NCI-H82 treated with DMSO at 0.1 percent for 48 hours (cell line): Measurements from ENCODE around the gene SYT17.

Experiments
- DNase-seq: peaks from one replicate; lab custom pipeline; 2025; ENCODE audit not compliant: unreplicated experiment; lab: John Stamatoyannopoulos, UW

The SYT17 gene

GRCh38 chr16:19138601-19139000 is 29.4 kb upstream of the SYT17 start:
- DNase-seq = no peak

- no peak for DNase-seq
These were observed 28.5 kb upstream of the SYT17 start for GRCh38 chr16:19139436-19140091.

DNA sequence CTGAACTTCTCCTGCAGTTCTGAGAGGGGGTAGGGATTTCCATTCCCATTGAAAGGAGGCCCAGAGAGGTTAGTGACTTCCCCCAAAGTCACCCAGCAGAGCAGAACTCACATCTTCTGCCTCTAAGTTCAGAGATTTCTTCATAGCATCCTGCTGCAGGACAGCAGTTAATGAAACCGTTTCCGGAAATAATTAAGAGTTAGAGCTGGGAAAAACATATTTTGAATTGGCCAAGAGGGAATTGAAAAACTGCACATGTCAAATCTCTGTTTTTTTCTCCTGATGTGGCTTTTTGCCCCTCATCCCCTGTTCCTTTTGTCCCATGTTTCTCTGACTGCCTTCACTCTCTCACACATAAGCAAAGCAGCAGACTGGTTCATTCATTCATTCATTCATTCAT is 27.6 kb upstream of the SYT17 start:
- DNase-seq = no peak

- peak; percentile 83 for DNase-seq
These were observed 25.0 kb upstream of the SYT17 start for GRCh38 chr16:19142939-19143598.

- no peak for DNase-seq
These were observed 24.5 kb upstream of the SYT17 start for GRCh38 chr16:19143599-19143956.

DNA sequence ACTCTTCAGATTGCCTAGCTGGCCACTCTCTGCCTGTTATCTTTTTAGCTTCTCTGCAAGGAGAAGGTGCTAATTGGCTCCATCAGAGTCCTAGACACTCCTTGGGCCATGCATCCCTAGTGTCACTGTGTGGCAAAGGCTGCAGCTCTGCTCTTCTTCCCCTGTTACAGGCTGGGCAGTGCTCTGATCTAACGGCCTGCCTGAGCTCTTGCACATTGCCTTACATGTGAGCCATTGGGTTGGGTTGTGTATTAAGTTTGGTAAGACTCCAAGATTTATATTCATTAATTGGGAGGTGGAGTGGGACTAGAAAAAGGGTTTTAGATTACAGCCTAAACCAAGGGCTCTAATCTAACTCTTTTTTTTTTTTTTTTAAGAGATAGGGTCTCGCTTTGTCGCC is 23.0 kb upstream of the SYT17 start:
- no peak for DNase-seq

GRCh38 chr16:19147126-19147525 is 20.9 kb upstream of the SYT17 start:
- DNase-seq = no peak

GRCh38 chr16:19147627-19148026 is 20.4 kb upstream of the SYT17 start:
- DNase-seq = no peak

GRCh38 chr16:19148189-19148588 is 19.9 kb upstream of the SYT17 start:
- DNase-seq = no peak

DNA sequence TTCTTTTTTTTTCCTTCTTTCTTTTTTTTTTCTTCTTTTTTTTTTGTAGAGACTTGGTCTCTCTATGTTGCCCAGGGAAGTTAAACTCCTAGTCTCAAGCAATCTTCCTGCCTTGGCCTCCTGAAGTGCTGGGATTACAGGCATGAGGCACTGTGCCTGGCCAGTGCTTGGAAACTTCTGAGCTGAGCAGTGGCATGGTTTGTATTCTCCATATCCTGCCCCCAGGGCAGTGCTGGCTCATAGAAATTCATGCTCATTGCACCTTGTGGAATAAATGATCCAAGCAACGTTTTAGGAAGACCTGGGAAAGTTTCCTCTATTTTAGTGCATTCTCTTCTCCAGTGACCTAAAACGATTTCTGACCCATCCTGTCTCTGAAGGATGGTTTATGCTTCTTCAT is 16.7 kb upstream of the SYT17 start:
- DNase-seq = no peak

GRCh38 chr16:19152042-19152441 is 16.0 kb upstream of the SYT17 start:
- DNase-seq = no peak

- no peak for DNase-seq
These were observed 14.2 kb upstream of the SYT17 start for GRCh38 chr16:19153876-19154275.

- DNase-seq = no peak
These were observed 6.0 kb upstream of the SYT17 start for GRCh38 chr16:19162085-19162484.

DNA sequence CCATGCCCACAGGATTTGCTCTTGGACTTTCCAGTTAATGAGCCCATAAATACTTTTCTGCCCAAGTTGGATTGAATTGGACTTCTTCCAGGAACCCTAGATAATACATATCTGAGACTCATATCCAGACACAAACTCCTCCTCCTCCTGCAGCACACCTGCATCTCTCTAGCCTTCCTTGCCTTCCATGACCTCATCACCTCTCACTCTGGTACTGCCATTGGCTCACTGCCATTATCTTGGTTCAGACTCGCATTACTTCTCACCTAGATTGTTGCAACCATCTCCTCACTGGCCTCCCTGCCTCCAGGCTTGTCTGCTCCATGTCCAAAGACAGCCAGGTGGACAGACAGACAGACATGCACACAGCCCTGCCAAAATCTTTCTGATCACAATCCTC is 4.8 kb upstream of the SYT17 start:
- no peak for DNase-seq

GRCh38 chr16:19164285-19164684 is 3.8 kb upstream of the SYT17 start:
- DNase-seq = no peak

- no peak for DNase-seq
These were observed 2.9 kb upstream of the SYT17 start for GRCh38 chr16:19165101-19165500.

DNA sequence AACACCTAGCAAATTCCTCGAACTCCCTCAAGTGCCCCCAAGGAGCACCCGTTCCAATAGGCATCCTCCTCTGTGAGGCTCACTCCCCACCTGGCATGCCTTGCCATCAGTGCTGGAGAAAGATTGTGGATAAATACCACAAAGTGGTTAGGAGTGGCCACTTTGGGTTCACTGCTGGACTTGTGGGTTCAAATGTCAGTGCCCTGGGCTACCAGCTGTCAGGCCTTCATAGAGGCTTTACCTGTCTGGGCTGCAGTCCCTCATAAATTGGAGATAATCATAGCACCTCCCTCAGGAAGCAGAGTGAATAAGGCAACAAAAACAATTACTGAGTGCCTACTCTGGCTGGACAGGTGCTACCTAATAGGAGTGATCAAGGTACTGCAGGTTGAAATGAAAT is 1.5 kb upstream of the SYT17 start:
- no peak for DNase-seq

GRCh38 chr16:19168371-19169081 is 486 bp downstream of the SYT17 start:
- no peak for DNase-seq

- DNase-seq = peak; percentile 22
These were observed 1.1 kb downstream of the SYT17 start for GRCh38 chr16:19169082-19169639.

DNA sequence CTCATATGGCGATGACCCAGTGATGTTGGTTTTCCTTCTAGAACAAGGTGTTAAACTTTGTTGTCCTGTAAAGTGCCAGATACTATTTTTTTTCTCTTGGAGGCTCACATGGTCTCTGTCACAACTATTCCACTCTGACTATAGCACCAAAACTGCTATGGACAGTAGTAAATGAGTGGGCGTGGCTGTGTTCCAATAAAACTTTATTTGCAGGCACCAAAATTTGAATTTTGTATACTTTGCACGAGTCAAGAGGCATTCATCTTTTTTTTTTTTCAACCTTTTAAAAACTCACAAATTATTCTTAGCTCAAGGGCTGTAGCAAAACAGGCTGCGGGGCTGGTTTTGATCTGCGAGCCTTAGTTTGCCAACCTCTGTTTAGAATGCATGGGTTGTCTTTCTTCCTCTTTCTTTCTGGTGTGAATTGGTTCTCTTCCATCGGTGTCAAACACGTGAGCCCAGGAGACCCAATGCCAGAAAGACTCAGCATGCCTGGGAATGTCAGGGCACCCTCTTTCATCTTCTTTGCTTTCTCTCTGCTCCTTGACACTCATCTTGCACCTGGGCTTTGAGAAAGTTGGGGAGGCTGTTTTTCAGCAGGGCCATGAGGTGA is 2.1 kb downstream of the SYT17 start:
- DNase-seq = no peak

DNA sequence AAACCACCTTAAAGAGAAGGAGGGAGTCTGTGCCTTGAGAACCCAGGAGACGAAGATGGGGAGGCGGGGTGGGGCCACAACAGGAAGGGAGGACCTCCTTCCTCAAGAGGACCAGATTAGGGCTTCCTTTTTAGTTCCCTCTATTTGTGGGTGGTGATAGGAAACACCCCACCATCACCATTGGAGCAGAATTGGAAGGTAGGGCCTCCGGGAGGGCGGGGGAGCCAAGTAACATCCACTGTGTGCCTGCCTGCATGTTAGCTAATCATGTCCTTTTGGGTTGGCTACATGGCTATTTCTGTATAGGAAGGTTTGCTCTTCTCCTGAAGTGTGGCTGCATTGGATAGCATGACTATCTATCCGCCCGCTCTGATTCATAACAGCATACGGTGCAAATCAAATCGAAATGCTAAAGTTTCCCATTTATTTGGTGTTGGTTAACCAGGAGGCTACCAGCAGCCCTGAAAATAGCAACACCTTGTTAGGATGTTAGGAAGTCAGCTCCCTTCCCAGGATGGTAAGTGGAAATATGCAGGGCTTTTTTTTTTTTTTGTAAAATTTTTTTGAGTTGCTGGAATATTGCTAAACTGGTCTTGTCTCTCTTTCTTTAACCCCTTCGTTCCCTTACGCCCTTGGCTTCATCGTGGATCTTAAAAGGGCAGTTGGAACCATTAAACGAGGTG is 4.2 kb downstream of the SYT17 start:
- DNase-seq = no peak
